Smooth muscle cell of the brain vasculature (primary cell): ENCODE data around the gene ZNF750.
A peak's percentile ranks its signal among the peaks of the same experiment; 100 is the strongest.

ENCODE experiments used
- DNase-seq: peaks from one replicate; pipeline ENCODE4 v3.0.0-alpha.2; 2012; ENCODE audit warnings: low read depth, low spot score

The ZNF750 gene

DNA sequence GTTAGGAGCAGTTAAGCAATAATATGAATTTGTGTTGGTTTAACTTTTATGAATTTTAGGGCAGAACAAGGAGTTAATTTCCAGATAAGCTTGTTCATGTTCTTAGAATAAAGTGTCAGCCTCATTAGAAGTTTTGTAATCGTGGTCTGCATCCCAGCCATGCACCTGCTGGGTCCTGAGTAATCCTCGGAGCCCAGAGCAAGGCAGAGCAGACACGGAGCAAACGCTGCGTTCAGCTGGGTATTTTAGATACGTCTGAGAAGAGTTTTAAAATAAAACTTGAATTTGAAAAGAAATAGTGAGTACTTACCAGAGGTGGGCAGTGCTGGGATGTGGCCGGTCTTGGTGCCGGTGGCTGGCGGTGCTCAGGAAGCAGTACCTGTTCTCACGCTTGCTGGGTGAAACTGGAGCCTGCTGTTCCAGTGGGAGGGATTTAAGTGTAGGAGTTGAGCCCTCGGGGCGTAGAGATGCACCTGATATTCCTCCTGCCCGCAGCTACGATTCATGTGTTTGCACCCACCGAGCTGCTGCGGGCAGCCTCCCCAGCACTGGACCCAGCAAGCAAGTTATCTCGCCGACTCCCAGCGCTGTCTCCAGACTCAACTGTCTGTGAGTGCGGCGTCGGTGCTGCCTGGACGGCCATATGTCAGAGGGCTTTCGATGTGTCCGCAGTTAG is at the start of gene ZNF750:
TSS of gene ZNF750 (minus strand) at position 406 of the 676 bp plus-strand sequence. CDS start 7,568 bp downstream, outside the sequence.
- no peak for DNase-seq

DNA sequence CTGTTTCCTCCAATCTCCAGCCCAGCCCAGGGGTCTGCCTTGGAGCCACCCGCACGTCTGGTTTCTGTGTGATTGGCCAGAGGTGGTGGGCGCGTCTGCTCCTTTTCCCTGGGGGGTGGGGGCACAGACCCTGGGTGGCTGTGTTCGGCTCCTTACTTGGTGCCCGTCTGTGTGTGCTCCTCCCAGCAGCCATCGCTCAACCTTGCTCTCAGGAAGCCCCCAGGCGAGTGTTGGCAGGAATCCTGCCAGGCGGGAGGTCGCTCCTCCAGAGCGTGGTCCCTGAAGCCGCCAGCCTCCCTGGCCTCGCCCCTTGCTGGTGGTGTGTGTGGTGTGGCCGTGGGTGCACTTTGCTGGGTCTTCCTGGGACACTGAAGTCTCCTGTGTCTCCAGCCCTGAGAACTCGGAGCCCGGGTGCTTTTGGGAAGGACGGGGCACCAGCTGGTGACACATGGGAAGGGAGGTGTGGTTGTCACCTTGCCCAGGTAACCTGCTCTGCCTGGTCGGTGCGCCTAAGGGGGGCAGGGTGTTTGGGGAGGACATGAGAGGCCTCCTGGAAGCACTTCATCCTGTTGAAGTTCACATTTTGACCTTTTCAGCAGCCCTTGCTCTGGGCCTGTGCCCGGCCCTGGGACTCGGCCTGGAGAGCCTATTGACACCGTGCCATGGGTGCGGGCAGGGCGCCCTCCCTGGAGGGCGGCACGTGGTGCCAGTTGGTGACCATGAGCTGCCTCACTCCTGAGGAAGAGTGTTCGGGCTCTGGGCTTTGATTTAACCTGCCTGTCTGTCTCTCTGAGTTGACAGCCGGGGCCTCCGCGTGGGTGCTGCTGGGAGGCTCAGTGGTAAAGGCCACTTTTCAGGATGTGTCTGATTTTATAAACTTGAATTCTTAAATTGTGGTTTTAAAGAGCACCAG is 49.0 kb upstream of the ZNF750 start:
- no peak for DNase-seq

DNA sequence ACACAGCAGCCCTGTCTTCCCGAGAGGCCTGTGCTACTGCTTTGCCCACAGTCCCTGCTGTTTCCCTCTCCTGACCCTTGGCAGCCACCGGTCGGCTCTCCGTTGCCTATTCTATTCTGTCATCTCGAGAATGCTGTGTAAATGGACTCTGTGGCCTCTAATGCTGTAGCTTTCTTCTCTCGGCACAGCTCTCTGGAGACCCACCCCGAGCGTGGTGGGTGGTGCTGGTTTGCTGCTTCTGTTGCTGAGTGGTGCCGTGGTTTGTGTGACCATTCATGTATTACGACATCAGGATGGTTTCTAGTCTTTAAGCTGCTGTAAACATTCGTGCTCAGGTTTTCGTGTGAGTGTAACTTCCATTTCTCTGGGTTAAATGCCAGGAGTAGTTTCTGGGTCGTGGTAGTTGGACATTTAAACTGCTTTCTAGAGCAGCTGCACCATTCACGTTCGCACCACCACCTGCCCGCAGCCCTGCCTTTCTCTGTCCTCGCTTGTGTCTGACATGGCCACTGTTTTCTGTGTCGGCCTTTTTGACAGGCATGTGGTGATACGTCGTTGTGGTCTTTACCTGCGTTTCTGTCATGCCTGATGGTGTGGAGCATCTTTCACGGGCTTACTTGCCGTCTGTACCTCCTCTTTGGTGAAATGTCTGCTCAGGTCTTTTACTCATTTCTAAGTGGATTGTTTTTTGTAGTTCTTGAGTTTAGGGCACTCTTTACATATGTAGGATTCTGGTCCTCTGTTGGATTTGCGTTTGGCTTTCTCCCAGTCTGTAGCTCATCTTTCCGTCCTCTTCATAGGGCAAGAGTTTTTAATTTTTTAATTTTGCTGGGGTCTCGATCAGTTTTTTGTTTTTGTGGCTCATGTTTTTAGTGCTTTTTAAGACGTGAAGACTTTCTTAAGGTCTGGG is 47.7 kb upstream of the ZNF750 start:
- DNase-seq = no peak

DNA sequence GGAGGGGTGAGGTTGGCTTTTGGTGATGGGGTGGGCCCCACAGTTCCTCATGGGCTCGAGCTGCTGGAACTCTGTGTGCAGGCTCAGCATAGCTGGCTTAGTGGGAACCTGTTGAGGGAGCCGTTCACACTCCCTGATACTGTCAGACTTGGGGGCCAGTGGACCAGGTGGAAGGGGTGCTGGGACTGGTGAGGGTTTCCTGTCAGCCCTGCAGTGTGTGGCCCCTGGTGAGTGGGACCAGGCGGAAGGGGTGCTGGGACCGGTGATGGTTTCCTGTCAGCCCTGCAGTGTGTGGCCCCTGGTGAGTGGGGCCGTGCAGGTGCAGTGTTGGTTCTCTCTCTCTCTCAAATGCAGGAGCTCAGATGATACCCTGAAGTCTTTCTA is 45.1 kb upstream of the ZNF750 start:
- DNase-seq = no peak

DNA sequence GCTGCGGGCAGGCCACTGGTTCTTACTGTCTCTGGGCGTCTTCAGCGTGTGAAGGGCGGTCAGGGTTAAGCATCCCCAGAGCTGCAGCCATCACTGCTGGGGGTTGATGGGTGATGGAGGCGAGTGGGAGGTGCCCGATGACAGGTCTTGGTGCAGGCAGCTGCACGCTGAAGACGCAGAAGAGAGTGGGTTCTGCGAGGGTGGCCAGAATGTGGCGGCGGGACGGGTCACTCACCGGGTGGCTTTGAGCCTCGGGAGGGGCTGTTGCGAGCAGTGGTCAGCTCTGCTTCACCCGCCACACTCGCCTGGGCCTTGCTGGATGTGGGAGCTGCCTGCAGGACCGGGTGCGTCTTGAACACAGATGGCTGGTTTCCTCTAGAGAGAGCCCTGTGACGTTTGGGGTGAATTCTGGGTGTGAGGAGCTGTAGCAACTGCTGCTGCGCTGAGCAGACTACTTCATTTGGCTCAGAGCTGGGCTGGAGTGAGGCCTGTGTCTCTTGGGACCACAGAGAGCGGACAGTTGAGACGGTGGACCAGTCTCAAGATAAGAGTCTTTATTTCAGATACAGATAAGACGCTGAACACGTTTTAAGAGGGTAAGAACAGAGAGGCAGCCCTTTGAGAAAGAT is 44.6 kb upstream of the ZNF750 start:
- DNase-seq = no peak

DNA sequence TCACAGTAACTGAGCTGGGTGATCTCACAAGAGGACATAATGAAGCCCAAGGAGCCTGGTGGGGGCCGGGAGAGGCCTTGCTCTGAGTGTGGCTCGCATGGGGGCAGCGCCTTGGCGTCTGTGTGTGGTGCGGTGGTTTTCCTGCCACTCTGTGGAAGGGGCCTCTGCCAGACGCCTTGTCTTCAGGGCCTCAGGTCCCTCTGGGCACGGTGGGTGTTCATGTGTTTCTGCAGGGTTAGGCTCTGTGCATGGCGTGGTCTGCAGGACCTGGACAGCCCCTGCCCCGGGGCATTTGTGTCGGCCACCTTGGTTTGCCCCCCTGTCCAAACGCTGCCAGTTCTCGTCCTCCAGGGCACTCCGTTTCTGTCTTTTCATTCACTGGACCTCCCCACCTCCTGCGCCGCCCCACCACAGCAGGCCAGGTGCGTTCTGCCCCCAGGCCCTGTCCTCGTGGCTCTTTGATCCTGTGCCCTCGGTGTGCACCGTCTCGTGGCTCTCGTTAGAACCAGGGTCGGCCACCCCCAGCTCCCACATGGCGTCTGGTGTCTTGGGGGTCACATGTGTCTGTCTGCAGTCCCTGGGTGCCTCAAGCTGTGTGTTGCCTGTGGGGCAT is 43.7 kb upstream of the ZNF750 start:
- DNase-seq = no peak

DNA sequence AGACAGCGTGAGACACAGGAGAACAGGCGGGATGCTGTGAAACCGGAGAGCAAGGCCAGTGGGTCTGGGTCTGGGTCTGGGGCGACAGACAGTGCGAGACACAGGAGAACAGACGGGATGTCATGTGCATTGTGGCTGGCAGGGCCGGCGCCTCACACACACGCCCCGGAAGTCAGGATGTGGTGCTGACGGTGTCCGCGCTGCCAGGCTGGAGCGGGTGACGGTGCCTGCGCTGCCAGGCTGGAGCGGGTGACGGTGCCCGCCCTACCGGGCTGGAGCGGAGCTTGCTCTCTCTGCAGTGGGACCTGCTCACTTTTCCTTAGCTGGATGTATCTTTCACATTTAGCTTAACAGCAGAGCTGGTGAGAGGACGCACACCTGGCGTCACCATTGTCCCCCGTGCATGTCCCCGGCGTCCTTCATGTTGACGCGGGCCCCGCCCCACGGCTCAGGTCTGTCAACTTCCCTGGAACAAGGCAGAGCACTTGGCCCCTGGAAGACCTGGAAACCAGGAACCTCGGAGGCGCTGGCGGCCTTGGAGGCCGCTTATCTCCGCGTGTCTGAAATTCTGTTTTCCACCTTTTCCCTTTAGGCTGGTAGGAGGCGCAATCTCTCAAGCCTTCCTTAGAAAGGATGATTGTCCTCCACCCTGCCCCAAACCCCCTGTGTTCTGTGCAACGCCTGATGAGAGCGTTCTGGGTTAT is 43.0 kb upstream of the ZNF750 start:
- no peak for DNase-seq

DNA sequence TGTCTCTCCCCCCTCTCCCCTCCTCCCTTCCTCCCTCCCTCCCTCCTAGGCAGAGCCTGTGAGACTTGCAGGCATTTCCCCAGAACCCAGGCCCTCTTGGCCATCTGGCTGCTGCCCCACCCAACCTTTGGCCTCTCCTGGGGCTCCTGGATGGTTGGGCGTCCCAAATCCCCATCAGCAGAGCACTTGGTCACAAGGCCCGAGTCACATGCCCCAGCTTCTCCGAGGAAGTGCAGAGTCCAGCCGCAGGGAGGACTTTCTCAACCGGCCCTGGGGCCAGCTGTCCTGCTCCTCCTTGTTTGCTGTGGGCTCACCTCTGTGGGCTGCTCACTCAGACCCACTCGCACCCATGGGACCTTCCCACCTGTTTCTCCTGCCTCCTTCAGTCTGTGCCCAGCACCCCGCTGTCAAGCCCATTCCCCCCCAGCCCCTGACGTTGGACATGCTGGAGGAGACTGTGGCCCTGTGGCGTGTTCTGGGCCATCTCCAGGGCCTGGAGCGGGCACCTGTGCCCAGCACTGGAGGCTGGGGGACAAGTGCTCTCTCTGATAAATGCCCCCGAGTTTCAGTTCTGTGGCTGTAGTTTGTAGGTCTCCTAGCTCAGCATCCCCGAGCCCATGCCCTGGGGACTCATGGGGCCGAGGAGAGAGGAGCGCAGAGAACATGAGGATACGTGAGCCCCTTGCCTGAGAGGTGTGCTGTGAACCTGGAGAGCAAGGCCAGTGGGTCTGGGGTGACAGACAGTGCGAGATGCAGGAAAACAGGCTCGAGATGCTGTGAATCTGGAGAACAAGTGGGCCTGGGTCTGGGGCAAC is 42.3 kb upstream of the ZNF750 start:
- DNase-seq = peak; percentile 68

DNA sequence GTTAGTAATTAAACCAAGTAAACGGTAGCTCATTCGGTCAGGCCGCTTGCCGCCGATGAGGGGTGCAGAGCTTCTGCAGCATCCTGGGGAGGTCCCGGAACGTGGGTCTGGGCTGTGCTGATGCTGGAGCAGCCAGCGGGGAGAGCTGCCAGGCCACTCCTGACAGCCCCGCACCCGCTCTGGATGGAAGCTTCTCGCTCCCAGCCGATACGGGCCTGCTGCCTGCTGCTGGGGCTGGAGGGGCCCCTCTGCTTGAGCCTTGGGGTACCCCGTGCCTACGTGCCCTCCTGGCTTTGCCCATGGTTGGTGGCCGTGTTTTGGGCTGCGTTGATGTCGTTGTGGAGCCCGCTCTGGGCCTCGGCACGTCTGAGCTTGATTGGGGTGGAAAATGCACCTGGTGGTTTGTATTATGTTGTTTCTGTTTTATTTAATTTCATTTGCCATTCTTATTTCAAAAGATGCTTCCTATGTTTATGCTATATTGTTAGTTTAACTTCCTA is 41.6 kb upstream of the ZNF750 start:
- no peak for DNase-seq

DNA sequence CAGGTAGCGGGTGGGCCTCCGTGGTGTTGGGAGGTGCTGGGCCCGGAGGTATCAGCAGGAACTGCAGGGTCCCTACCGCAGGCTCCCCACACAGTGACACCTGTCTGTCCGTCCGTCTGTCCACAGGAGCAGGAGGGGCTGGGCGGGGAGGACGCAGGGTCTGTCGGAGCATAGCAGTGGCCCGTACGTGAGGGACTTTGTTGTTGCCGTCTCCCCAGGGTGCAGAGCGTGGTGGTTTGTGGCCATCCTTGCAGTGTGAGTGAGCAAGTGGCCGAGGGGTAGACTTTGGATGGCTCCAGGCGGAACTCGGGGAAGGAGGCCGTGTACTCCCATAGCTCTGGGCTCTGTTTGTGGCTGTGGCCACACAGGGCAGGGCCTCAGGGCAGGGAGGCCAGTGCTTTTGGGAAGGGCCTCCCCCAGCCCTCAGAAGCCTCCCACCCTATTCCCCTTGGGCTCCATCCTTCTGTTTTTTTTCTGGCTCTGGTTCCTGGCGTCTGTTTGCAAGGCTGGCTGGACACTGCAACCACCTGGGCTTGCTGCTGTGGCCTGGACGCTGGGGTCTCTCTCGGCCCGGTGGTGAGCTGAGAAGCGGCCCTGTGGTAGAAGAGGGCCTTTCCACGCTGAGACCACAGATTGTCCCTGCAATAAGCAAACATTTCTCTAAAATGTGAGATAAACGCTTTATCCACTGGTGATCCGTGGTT is 41.0 kb upstream of the ZNF750 start:
- DNase-seq = no peak

DNA sequence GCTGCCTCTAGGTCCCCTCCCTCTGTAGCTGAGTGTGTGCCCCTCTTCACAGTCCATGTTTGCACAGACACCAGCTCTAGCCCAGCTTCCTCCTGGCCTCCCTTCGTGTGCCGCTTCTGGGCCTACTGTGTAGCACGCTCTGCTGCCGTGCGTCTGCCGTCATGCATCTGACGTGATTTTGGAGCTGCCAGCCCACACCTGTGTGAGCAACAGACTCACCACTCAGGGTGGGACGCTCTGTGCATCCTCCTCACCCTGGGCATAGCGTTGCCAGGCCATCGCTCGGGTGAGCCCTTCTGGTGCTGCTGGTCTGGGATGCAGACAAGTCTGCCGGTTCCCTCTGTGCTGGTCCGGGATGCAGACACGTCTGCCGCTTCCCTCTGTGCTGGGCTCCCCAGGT is 39.4 kb upstream of the ZNF750 start:
- DNase-seq = no peak

DNA sequence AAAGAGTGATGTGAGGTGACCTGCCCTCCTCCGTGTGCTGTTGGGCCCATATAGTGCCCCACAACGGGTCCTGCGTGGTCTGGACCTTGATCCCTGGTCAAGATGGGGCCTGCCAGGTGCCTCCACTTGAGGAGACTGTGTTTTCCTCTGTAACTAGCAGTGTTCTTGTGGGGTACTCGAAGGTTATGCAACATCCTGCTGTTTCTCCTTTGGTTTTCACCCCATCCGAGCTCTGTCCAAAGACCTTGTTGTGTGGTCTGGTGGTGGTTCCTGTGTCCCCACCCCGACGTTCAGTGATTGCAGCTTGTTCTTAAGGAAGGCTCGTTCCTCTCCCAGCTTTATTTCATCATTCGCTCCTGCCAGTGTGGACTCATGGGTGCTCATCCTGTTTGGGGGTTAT is 38.7 kb upstream of the ZNF750 start:
- no peak for DNase-seq

DNA sequence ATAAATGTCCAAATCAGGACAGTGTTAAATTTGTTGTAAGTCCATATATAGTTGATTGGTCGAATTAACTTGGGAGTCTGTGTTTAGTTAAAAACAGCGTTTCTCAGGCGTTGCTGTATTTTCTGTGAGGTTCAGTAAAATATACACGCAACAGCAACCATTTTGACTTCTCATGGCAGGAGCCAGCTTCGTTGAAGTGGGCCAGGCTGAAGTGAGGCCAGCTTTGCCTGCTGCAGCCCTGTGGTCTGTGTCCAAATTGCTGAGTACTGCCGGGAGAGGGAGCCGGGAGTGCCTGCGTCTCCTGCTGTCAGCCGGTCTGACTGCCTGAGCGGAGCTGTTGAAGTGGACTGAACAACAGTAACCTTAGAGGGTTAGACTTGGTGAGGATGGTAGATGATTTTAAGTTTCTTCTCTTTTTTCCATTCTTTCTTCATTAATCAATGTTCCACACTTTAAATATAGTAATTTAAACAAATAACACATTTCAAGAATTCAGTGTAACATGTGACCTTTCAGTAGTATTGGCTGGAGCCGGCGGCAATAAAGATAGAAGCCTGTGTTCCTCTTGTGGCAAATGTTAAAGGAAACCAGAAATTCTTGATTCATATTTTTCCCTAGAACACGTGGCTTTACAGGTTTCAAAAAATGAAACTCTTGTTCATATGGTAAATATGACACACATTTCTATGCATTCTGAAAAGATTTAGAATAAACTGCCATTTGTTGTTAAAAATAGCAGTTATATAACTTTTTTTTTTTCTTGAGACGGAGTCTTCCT is 37.0 kb upstream of the ZNF750 start:
- DNase-seq = peak; percentile 56

DNA sequence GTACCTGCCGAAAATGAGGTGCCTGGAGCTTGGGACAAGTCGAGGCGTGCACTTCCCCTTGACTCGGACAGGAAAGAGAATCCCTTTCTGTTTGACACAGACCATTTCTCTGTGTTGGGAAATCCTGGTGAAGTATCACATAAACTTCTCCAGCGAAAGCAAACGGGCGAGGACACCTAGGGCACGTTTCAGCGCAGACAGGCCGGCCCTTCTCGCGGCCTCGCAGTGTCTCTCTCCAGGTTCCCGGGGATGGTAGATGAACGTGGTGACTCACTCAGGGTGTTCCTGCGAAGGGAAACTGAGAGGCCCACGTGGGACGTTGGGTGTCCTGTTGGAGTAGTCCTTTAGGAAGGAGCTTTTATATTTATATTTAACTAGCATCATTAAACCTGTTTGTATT is 36.3 kb upstream of the ZNF750 start:
- DNase-seq = no peak

DNA sequence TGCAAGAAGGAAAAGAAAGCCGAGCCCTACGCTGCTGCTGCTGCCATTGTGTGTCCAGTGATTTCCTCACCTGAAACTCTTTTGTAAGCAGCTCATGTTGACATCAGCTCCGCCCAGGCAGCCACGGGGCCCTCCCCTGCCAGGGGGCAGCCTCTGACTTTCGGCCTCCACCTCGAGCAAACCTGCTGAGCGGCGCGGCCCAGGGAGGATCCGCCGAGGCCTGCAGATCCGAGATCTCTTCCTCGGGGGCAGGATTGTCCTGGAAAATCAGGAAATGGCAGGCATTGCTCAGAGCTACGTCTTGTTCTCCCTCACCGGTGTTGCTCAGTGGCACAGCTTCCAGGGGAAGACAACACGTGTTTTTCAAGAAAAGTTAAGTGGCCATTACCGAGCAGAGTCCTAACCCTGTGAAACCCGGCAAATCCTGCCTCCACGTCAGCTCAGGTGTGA is 35.6 kb upstream of the ZNF750 start:
- no peak for DNase-seq

DNA sequence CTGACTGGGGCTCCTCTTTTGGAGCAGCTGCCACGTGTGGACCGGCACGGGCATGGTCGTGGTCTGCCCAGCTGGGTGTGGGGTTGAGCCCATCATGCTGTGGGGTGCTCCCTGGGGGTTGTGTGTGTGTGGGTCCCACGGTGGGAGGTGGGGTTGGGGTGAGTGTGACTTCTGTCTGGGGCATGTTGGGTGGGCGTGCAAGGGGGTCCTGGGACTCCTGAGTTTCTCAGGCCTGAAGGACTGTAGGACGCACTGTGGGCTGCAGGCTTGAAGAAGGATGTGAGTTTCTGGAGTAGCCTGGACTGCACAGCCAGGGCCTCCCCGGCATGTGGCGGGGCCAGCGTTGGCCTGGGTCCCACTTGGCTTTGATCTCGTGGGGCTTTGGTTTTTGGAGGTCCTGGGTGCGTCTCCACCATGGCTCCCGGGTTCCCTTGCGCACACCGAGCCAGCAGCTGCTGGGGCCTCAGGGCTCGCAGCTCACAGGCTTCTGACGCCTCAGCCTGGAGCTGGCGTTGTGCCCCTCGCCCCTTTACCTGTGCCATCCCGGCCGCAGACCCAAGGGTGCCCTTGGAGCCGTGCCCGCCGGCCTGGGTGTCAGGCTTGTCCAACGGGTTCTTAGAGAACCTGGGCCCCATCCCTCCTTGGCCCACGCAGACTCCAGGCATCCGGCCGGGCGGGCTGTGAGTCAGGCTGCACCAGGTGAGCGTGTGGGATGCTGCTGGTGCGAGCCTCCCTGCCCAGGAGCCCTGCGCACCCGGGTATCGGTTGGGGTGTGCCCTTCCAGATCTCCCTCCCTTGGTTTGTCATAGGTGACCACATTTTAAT is 34.4 kb upstream of the ZNF750 start:
- DNase-seq = no peak

DNA sequence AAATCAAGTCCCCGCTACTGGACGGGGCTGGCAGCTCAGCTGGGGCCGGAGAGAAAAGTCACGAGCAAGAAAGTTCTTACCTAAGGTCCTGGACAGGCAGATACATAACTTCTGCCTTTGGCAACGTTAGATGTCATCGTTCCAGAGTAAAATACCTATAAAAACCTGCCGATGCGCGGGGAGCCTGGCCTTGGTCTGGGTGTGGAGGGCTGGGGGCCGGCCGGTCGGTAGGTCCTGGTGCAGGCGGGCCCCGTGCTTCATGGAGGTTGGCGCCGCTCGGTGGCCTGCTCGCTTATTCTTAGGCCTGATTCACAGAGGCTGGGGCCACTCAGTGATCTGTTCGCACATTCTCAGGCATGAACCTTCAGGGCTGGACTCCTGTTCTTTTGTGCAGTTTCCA is 33.7 kb upstream of the ZNF750 start:
- no peak for DNase-seq
